ENCODE data around the gene ZNF419.
"Not testable (repeated sequence)": the region's sequence is repeated elsewhere in the genome, so short reads cannot be mapped to it uniquely, and the experiment has no call there.

The ZNF419 gene

DNA sequence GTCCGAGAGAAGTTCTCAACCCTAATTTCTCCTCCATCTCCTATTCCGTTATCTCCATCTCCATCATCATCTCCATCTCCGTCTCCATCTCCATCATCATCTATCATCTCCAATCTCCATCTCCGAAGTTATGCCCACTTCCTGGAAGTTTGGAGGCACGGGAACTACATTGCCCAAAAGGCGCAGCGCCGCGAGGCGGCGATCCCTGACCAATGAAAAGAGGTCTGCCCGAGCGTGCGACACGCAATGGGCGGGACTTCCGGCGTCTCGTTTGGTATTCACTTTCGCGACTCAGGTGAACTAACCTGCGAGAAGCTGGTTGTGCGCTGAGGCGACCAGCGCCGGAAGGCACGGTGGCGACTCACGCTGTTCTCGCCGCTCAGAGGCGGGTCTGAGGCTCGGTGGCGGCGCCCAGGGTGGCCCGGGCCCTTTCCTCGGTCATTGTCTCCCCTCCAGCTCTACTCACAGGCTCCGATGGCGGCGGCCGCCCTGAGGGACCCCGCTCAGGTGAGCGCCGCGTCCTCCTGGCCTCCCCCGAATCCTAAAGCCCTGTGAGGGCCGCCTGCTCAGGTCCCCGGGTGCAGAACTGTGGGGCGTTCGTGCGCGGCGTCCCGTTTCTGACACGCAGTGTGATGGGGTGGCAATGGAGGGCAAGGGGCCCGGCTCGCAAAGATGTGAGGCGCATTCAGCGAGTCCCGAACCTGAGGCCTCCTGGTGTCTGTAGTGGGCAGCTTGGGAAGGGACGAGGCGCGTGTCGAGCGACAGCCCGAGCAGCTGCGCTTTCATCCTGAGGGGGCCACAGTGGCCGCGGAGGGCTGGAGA is at the start of gene ZNF419:
Gene ZNF419, plus strand, starts transcription at position 274 of the 822 bp plus-strand sequence. Its CDS starts 201 bp downstream, at position 475.
- peak; percentile 70 for FAIRE-seq
- peak; percentile 61 for DNase-seq (ENCODE audit: low spot score)

DNA sequence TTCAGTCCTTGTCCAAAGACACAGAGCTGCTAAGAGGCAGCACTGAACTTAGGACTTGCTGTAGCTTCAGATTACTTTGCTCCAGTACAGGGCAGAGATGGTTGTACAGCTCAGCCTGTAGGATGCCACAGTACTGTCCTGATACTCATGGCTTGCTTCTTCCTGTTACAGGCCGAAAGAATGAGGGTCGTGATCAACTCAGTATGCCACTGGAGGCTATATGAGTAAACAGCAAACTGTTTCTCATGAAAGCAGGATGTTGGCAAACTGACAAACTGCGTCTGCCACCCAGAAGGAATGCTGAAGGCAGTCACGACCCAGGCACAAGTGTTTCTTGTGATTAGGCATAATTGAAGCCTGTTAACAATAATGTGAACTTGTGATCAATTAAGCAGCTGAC is 49.6 kb upstream of the ZNF419 start:
- FAIRE-seq (no peak), DNase-seq (ENCODE audit: low spot score) (no peak)

DNA sequence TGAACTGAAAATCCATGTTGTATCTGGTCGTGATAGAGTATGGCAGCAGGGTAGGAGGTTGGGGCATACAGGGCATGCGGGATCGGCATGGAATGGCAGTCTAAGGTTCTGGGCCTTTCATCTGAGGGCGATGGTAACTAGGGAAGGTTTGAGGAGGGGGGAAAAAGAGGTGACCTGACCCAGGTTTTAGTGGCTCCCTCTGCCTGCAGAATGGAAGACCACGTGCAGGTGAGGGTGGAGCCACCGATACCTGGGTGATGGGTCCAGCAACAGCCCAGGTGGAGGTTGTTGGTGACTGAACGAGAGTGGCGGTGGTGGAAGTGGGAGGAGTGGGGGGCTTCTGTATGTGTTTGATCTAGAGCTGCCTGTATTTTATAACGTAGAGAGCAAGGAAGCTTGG is 48.6 kb upstream of the ZNF419 start:
- DNase-seq (ENCODE audit: low spot score) (no peak), FAIRE-seq (no peak)

DNA sequence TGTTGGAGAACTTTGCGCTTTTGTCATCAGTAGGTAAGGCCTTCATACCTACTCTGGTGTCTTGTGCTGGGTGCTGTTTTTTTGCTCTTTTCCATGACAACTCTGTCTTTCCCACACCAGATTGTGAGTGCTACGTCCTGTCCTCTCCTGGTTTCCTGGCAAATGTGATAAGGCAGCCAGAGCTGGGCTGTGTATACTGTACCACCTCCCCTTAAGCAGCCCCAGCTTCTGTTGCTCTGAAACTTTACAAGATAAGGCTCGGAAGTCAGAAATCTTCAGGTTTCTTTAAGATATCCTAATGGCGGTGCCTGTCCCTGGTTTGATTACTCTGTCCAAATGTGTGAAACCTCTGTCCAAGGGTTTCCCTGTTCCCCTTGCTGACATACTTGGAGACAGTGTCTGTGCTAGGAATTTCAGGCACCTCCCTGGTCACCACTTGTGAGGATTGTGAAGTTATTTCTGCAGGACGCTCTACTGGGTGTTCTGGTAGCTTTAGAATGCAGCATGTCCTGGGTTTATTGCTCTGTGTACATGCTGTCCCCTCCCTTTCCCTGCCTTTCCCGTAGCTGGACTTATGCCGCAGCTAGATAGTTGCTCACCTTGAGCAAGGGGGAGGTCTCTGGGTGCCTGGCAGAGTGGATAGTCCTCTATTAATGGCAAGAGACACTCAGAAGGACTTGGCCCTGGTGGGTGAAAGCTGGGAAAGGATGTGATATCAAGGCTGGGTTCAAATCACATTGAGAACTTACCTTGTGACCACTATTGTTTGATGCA is 45.4 kb upstream of the ZNF419 start:
- no peak for DNase-seq (ENCODE audit: low spot score)
- FAIRE-seq: no peak

DNA sequence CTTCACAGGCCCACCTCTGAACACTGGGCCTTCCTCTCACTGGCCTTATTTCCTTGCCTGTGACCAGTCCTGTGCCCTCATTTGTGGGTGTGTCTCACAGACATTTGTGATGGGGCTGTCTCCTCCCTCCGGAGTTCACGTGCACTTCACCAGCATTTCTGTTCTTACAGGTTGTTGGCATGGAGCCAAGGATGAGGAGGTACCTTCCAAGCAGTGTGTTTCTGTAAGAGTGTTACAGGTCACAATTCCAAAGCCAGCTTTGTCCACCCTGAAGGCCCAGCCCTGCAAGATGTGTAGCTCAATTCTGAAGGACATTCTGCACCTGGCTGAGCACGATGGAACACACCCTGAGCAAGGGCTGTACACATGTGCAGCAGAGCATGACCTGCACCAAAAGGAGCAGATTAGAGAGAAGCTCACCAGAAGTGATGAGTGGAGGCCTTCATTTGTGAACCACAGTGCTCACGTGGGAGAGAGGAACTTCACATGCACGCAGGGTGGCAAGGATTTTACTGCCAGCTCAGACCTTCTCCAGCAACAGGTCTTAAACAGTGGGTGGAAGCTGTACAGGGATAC is 44.3 kb upstream of the ZNF419 start:
- FAIRE-seq: no peak

DNA sequence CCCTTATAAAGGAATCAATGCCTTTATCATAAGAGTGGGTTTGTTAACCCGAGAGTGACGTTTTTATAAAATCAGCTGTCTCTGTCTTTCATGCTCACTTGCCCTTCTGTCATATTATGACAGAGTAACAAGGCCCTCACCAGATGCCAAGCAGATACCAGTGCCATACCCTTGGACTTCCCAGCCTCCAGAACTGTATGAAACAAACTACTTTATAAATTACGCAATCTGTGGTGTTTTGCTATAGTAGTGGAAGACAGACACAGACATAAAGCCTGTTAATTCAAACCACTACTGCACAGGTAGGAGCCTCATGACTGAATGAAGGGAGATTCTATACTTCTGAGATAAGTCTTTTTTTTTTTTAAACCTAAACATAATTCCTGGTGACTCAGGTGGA is 35.2 kb upstream of the ZNF419 start:
- FAIRE-seq: no peak
- no peak for DNase-seq (ENCODE audit: low spot score)

More for the DNA sequence above, 44.3 kb upstream of the ZNF419 start:
- DNase-seq (ENCODE audit: low spot score): no peak

DNA sequence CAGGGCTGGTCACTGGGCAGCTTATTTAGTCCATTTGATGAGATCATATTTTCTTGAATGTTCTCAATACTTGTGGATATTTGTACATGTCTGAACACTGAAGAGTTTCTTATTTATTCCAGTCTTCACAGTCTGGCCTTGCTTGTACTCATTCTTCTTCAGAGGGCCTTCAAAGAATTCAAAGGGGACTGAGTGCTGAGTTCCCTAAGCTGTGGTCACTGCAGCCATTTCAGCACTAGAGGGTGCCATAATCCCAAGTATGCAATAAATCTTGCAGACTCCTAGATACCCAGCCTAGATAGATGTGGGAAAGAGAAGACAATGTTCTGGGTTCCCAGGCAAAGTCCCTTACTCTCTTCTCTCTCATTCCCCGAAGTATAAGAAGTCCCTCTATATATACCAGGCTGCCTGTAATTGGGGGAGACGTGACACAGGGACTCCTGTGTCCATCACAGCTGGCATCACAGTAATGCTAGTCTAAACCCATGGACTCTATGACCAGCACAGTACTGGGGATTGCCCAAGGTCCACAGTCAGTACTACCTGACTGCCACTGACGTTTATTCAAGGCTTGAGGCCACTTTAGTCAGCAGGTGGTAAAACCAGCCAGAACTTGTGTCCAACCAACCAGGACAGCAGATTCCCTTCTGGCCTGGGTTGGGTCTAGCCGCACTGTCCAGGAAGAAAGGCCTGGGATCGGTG is 21.7 kb upstream of the ZNF419 start:
- DNase-seq (ENCODE audit: low spot score): peak; percentile 7
- FAIRE-seq: no peak

DNA sequence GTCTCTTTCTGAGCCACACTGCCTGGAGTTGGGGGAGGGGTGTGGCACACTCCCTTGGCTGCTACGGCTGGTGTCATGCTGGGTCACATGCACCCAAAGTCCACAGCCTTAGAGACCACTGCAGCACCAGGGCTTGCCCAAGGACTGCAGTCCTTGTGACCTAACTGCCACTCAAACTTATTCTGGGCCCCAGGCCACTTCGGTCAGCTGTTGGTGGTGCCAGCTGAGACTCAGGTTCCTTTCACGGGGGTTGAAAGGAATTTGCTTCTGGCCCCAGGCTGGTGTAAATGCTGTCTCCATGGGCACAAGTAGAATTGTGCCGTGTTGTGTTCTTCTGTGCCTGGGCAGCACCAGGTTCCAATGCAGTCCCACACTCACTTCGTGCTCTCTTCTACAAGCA is 21.1 kb upstream of the ZNF419 start:
- no peak for FAIRE-seq
- no peak for DNase-seq (ENCODE audit: low spot score)

DNA sequence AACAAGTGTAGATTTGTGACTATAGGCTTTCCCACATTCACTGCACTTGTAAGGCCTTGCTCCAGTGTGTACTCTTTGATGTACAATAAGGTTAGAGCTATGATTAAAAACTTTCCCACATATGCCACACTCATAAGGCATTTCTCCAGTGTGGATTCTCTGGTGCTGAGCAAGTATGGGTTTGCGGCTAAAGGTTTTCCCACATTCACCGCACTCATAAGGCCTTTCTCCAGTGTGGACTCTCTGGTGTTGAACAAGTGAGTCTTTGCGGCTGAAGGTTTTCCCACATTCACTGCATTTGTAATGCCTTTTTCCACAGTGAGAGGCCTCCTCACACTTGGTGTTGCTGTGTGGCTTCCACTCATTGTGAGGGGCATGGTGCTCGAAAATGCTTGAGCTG is 13.9 kb upstream of the ZNF419 start:
- no peak for FAIRE-seq

DNA sequence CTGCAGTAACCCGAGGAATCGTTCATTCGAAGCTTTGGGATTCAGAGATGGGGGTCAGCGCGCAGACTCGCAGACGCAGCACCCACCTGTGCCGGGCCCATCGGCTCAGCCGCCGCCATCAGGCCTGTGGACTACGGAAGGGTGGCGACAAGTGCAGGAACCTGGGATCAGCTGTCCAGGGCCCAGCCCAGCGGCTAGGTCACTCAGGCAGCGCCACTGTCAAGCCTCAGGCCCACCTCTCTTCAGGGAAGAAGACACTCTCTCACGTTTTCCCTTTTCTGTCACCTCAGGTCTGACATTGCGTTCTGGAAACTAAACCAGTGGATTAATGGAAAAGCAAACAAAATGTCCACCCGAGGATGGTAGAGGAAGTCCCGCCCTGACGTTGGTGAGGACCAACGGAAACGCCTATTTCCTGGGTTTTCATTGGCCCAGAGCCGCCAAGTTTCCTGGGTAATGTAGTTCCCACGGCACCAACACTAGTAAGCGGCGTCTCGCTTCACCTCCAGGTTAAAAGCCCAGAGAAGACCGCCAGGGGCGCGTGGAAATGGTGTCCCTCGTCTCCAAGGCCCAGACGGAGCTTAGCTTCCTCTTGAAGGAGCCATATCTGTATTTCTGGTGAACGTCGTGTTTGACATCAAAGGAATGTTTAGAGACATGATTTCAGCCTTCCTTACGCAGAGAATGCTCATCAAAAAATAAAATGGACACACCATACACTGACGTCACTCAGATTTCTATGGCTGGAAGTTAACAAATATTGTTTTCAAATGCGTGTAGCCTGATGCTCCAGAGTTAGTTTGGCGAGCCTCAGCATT is 10.2 kb upstream of the ZNF419 start, which contains the start of gene ZNF772:
Gene ZNF772, minus strand, starts transcription at position 376 of the 818 bp plus-strand sequence. Its CDS starts 257 bp downstream, at position 119.
- DNase-seq (ENCODE audit: low spot score) (peak; percentile 69), FAIRE-seq (peak; percentile 57)

More for the DNA sequence above, 13.9 kb upstream of the ZNF419 start:
- DNase-seq (ENCODE audit: low spot score): no peak

DNA sequence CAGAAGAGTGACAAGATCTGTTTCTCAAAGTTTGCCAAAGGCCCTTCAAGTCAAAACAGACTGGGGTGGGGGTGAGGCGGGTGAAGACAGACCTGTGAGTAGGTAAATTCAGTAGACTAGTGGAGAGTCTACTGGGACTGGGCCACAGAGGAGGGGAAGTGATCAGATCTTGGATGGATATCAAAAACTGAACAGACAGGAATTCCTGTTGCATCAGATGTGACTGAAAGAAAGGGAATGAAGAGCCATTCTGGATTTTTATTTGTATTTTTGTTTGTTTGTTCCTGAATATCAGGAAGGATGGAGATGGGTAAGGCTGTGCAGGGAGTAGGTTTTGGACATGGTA is 722 bp downstream of the ZNF419 start:
- not testable (repeated sequence) for FAIRE-seq; DNase-seq (ENCODE audit: low spot score)

DNA sequence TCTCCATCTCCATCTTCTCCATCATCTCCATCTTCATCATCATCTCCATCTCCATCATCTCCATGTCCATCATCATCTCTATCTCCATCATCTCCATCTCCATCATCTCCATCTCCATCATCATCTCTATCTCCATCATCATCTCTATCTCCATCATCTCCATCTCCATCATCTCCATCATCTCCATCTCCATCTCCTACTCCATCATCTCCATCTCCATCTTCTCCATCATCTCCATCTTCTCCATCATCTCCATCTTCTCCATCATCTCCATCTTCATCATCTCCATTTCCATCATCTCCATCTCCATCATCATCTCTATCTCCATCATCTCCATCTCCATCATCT is 11.8 kb downstream of the ZNF419 start:
- not testable (repeated sequence) for FAIRE-seq; DNase-seq (ENCODE audit: low spot score)

DNA sequence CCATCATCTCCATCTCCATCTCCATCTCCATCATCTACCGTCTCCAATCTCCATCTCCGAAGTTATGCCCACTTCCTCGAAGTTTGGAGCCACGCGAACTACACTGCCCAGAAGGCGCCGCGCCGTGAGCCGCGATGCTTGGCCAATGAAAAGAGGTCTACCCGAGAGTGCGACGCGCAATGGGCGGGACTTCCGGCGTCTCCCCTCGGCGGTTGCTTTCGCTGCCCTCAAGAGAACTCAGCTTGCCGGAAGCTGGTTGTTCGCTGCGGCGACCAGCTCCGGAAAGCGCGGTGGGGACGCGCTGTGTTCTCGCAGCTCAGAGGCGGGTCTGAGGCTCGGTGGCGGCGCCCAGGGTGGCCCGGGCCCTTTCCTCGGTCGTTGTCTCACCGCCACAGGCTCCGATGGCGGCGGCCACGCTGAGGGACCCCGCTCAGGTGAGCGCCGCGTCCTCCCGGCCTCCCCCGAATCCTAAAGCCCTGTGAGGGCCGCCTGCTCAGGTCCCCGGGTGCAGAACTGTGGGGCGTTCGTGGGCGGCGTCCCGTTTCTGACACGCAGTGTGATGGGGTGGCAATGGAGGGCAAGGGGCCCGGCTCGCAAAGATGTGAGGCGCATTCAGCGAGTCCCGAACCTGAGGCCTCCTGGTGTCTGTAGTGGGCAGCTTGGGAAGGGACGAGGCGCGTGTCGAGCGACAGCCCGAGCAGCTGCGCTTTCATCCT is 12.3 kb downstream of the ZNF419 start, which contains the start of gene ZNF773:
Gene ZNF773, plus strand, starts transcription at position 259 of the 716 bp plus-strand sequence. Its CDS starts 143 bp downstream, at position 402.
- DNase-seq (ENCODE audit: low spot score) (peak; percentile 76), FAIRE-seq (peak; percentile 47)

DNA sequence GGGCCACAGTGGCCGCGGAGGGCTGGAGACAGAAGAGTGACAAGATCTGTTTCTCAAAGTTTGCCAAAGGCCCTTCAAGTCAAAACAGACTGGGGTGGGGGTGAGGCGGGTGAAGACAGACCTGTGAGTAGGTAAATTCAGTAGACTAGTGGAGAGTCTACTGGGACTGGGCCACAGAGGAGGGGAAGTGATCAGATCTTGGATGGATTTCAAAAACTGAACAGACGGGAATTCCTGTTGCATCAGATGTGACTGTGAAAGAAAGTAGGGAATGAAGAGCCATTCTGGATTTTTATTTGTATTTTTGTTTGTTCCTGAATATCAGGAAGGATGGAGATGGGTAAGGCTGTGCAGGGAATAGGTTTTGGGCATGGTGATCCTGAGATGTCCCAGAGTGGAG is 12.8 kb downstream of the ZNF419 start:
- DNase-seq (ENCODE audit: low spot score); FAIRE-seq: not testable (repeated sequence)

DNA sequence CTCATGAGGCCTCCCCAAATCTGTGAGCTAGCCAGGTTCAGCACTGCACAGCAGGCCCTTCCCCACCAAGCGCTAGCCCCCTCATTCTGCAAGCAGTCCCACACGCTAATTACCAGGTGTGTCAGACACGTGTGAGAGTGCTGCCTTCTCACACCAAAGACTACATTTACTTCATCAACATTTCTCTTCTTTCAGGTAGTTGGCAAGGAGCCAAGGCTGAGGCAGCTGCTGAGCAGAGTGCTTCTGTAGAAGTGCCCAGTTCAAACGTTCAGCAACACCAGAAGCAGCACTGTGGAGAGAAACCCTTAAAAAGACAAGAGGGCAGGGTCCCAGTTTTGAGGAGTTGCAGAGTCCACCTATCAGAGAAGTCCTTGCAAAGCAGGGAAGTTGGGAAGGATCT is 18.6 kb downstream of the ZNF419 start:
- no peak for DNase-seq (ENCODE audit: low spot score)
- FAIRE-seq: no peak

DNA sequence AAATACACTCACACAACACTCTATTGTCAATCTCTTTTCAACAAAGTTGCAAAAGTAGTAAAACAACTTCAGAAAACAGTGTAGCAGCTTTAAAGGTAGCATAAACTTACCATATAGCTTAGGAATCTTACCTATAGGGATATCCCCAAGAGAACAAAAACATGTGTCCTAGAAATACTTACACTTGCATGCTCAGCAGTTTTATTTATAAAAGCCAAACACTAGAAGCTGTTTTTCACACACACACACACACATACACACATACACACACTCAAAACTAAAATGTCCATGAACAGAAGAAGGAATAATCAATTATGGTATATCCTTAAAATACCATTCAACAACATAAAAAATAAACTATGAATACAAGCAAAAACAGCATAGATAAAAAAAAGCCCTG is 23.9 kb downstream of the ZNF419 start:
- no peak for FAIRE-seq
- no peak for DNase-seq (ENCODE audit: low spot score)

DNA sequence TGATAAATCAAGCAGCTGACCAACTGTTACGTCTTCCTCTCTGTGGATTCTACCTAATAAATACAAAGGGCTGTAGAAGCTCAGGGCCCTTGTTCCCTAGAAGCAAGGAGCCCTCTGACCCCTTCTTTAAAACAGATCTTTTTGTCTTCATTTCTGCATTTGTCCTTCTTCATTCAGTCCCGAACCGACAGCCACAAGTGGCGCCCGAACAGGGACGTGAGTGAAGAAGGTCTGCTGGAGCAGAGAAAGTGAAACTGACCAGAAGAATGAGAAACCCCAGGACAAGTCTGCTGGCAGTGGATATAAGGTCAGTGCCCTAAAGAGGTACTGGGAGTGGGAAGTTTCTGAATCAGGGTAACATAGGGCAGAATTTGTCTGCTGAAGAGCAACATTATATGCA is 25.3 kb downstream of the ZNF419 start:
- FAIRE-seq: no peak
- DNase-seq (ENCODE audit: low spot score): no peak

DNA sequence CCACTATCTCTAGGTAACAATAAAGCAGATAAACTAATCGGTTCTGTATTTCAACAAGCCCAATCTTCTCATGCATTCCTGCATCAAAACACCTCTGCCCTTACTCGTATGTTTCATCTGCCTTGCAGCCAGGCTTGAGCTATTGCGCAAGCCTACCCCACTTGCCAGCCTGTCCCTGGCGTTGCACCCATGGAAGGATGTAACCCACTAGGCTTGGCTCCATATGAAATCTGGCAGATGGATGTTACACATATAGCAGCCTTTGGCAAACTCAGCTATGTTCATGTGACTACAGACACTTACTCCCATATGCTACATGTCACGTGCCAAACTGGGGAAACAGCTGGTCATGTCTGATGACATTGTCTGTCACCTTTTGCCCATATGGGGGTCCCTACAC is 27.7 kb downstream of the ZNF419 start:
- no peak for FAIRE-seq
- DNase-seq (ENCODE audit: low spot score): no peak

DNA sequence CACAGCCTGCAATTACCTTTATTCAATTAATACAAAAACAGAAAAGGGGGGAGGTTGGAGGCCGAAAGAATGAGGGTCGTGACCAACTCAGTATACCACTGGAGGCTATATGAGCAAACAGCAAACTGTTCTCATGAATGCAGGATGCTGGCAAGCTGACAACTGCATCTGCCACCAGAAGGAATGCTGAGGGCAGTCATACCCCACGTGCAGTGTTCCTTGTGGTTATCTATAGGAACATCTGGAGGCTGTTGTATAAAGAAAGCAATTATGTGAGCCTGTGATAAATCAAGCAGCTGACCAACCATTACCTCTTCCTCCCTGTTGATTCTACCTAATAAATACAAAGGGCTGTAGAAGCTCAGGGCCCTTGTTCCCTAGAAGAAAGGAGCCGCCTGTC is 30.5 kb downstream of the ZNF419 start:
- FAIRE-seq; DNase-seq (ENCODE audit: low spot score): not testable (repeated sequence)
